ENCODE data around the gene ERGIC1.
"Not testable (repeated sequence)": the region's sequence is repeated elsewhere in the genome, so short reads cannot be mapped to it uniquely, and the experiment has no call there.

Gene ERGIC1

GRCh38 chr5:172859966-172860365 lies 25.9 kb downstream of the ERGIC1 start:
- TF ChIP-seq CTCF (conservative IDR thresholded peaks at IDR 0.05) = no peak
- peak overlapping the region; percentile 55 for H3K27ac ChIP-seq

- peak overlapping the region; percentile 55 for H3K27ac ChIP-seq
- TF ChIP-seq CTCF (conservative IDR thresholded peaks at IDR 0.05) = no peak
These were observed 26.7 kb downstream of the ERGIC1 start for GRCh38 chr5:172860520-172861443.

- TF ChIP-seq CTCF (conservative IDR thresholded peaks at IDR 0.05) = no peak
- peak overlapping the region; percentile 55 for H3K27ac ChIP-seq
These were observed 27.4 kb downstream of the ERGIC1 start for GRCh38 chr5:172861461-172861860.

GRCh38 chr5:172862165-172862801 lies 28.2 kb downstream of the ERGIC1 start:
- no peak overlapping the region for H3K27ac ChIP-seq

GRCh38 chr5:172864171-172864570 lies 30.1 kb downstream of the ERGIC1 start:
- not testable (repeated sequence) for H3K27ac ChIP-seq

More at GRCh38 chr5:172862165-172862801, 28.2 kb downstream of the ERGIC1 start:
- no peak for TF ChIP-seq CTCF (conservative IDR thresholded peaks at IDR 0.05)

- no peak for TF ChIP-seq CTCF (conservative IDR thresholded peaks at IDR 0.05)
- no peak overlapping the region for H3K27ac ChIP-seq
These were observed 30.7 kb downstream of the ERGIC1 start for GRCh38 chr5:172864747-172865146.

GRCh38 chr5:172866378-172866777 lies 32.3 kb downstream of the ERGIC1 start:
- no peak overlapping the region for H3K27ac ChIP-seq
- no peak for TF ChIP-seq CTCF (conservative IDR thresholded peaks at IDR 0.05)

Data from VCaP (cell line).